AML-193 (cell line): ENCODE data around the gene FYN.

Experiments
- DNase-seq, 2 experiments: peaks; one replicate each; lab custom pipeline; 2025; lab: John Stamatoyannopoulos, UW

The FYN gene

GRCh38 chr6:111725446-111726112 is 147.7 kb downstream of the FYN start:
- no peak for DNase-seq

- peak; percentile 32 to 49 for DNase-seq
Measured at GRCh38 chr6:111724505-111724904, 148.7 kb downstream of the FYN start.

GRCh38 chr6:111724039-111724438 is 149.2 kb downstream of the FYN start:
- no peak for DNase-seq

- no peak for DNase-seq
Measured at GRCh38 chr6:111723412-111723970, 149.8 kb downstream of the FYN start.

- DNase-seq = peak in 1 of 2 experiments; percentile 26
Measured at GRCh38 chr6:111722179-111722731, 151.0 kb downstream of the FYN start.

GRCh38 chr6:111721753-111722154 is 151.5 kb downstream of the FYN start:
- peak; percentile 33 for DNase-seq

- no peak for DNase-seq
Measured at GRCh38 chr6:111720931-111721496, 152.2 kb downstream of the FYN start.

- no peak for DNase-seq
Measured at GRCh38 chr6:111718990-111719389, 154.3 kb downstream of the FYN start.

GRCh38 chr6:111718326-111718725 is 154.9 kb downstream of the FYN start:
- DNase-seq = no peak

- DNase-seq = no peak
Measured at GRCh38 chr6:111717621-111718020, 155.6 kb downstream of the FYN start.

- DNase-seq = no peak
Measured at GRCh38 chr6:111716325-111716724, 156.9 kb downstream of the FYN start.

GRCh38 chr6:111715321-111715720 is 157.9 kb downstream of the FYN start:
- DNase-seq = no peak

- no peak for DNase-seq
Measured at GRCh38 chr6:111714416-111715270, 158.6 kb downstream of the FYN start.

GRCh38 chr6:111713811-111714210 is 159.4 kb downstream of the FYN start:
- no peak for DNase-seq

GRCh38 chr6:111713236-111713635 is 160.0 kb downstream of the FYN start:
- no peak for DNase-seq

- DNase-seq = no peak
Measured at GRCh38 chr6:111711984-111712752, 161.1 kb downstream of the FYN start.

GRCh38 chr6:111711476-111711875 is 161.8 kb downstream of the FYN start:
- DNase-seq = no peak

- no peak for DNase-seq
Measured at GRCh38 chr6:111710911-111711310, 162.3 kb downstream of the FYN start.

GRCh38 chr6:111710439-111710838 is 162.8 kb downstream of the FYN start:
- no peak for DNase-seq

GRCh38 chr6:111709615-111710398 is 163.4 kb downstream of the FYN start:
- peak; percentile 85 to 88 for DNase-seq

- no peak for DNase-seq
Measured at GRCh38 chr6:111709201-111709600, 164.1 kb downstream of the FYN start.
